HG02943 (cell line): Measurements from ENCODE around the gene RPS28.
"Not testable (repeated sequence)": the region's sequence is repeated elsewhere in the genome, so short reads cannot be mapped to it uniquely, and the experiment has no call there.

ENCODE experiments used
- ATAC-seq: cut with Tn5 transposase; IDR thresholded peaks from one replicate; pipeline ENCODE4 v1.9.1; 2021; ENCODE audit warnings: mild to moderate bottlenecking, low read depth, moderate library complexity; ENCODE audit not compliant: unreplicated experiment

Gene RPS28

GRCh38 chr19:8340341-8341096 is 19.2 kb downstream of the RPS28 start:
- no peak for ATAC-seq

GRCh38 chr19:8341504-8341903 is 20.2 kb downstream of the RPS28 start:
- not testable (repeated sequence) for ATAC-seq

GRCh38 chr19:8342316-8342683 is 21.0 kb downstream of the RPS28 start:
- no peak for ATAC-seq

GRCh38 chr19:8342684-8343482 is 21.6 kb downstream of the RPS28 start, which contains the start of gene KANK3:
Gene KANK3, minus strand, starts transcription at chr19:8343262. Its CDS starts 5,434 bp downstream, at chr19:8337828.
- ATAC-seq = no peak

GRCh38 chr19:8343483-8343844 is 22.2 kb downstream of the RPS28 start:
- ATAC-seq = no peak

- not testable (repeated sequence) for ATAC-seq
Observed at GRCh38 chr19:8349629-8350372, 28.5 kb downstream of the RPS28 start.

- ATAC-seq = no peak
Observed at GRCh38 chr19:8352134-8352827, 31.0 kb downstream of the RPS28 start.

GRCh38 chr19:8352845-8353244 is 31.5 kb downstream of the RPS28 start:
- not testable (repeated sequence) for ATAC-seq

DNA sequence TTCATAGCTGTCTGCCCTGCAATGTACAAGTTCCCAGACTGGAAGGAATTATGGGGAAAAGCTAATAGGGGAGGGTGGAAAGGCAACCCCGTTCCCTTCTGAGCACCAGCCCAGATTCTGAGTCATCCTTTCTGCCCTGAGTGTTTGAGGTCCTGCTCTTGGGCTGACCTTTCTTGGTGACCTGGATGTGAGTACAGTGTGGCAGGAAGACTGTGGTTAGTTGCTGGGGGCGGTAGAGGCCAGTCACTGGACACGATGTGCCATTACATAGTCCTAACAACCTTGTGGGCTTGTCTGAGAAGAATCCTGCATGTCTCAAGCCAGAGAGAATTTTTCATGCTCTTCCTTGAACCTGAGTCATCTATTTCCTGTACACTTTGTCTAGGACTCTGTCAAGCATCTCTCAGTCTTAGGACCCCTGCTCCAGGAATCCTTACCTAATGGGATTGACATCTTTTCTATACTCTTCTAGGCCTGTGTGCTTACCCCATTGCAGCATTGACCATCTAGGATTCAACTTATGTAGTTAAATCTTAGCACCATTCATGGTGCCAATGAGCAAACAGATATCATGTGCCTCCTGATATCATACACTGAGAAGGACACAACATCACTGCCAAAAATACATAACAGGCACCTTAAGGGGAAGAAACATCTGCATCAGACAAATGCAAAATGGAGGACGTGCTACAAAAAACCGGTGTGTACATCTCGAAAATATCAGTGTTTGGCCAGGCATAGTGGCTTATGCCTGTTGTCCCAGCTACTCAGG is 34.5 kb downstream of the RPS28 start:
- no peak for ATAC-seq

DNA sequence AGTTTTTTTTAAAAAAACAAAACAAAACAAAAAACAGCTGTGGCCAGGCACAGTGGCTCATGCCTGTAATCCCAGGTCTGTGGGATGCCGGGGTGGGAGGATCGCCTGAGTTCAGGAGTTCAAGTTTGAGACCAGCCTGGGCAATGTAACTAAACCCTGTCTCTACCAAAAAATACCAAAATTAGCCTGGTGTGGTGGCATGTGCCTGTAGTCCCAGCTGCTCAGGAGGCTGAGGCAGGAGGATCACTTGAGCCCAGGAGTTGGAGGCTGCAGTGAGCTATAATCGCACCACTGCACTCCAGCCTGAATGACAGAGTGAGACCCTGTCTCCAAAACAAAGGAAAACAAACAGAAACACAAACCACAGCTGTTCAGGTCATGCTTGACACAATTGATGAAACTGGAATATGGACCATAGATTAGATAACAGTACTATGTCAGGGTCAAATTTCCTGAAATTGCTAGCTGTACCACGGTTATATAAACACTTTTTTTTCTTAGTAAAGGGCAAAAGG is 35.8 kb downstream of the RPS28 start:
- ATAC-seq = no peak

GRCh38 chr19:8358948-8359347 is 37.7 kb downstream of the RPS28 start:
- no peak for ATAC-seq

DNA sequence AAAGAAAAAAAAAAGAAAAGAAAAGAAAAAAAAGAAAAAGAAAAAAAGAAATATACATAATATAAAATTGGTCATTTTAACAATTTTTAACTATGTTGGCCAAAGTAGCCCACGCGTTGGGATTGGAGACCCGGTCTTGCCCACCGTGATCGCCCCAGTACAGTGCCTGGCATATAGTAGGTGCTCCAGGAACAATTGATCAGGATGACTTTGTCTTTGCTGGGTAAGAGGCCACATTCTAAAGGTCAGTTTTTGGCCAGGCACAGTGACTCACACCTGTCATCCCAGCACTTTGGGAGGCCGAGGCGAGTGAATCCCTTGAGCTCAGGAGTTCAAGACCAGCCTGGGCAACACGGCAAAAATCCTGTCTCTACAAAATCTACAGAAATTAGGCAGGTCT is 38.9 kb downstream of the RPS28 start:
- no peak for ATAC-seq

DNA sequence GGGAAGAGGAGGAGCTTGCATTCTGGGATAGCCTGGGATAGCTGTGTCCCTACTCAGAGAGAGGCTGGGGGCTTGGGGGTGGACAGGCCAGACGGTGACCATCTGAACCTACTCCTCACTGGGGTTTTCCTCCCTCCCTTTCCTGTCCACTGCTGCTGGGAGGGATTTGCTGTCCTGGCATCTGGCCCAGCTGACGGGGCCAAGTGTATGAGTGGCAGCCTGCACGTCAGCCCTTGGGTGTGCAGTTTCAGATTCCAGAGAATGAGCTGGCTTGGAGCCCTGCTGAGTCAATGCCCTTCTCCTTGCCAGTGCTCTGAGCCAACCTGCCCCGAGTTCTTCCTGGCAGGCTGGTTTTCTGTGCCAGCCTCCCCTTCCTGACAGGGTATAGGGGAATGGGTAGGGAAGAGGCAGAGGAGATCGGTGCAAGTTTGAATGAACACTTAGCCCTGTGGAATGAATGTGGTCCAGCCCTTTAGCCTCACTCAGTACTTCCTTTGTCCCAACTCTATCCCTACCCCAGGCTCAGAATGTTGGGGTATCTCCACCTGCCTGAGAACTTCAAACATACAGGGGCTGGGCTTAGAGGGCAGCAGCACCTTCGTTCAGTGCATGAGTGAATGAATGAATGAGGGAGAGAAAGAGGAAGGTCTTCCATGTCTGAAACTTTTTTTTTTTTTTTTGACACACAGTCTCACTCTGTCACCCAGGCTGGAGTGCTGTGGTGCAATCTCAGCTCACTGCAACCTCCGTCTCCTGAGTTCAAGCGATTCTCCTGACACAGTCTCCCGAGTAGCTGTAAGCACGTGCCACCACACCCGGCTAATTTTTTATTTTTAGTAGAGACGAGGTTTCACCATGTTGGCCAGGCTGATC is 40.9 kb downstream of the RPS28 start:
- no peak for ATAC-seq

- ATAC-seq = no peak
Observed at GRCh38 chr19:8363803-8364771, 42.8 kb downstream of the RPS28 start, which contains the start of gene ANGPTL4. Gene ANGPTL4, plus strand, starts transcription at chr19:8364155. Its CDS starts 167 bp downstream, at chr19:8364322.

DNA sequence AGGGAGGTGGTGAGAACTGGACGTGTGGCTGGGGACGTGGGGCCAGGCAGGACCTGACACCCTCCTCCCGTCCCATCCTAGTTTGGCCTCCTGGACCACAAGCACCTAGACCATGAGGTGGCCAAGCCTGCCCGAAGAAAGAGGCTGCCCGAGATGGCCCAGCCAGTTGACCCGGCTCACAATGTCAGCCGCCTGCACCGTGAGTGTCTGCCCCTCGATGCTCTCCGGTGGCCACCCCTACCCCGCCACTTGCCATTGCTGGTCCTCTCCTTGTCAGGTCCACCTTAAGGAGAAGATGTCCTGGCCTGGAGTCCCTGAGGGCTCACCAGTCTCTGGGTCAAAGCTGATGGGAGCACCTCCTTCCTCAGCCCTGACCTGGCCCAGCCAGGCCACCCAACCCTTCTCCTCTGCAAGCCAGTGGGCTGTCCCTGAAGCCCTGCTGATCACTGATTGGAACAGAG is 44.9 kb downstream of the RPS28 start:
- ATAC-seq = no peak

GRCh38 chr19:8366961-8367326 is 45.6 kb downstream of the RPS28 start:
- no peak for ATAC-seq

DNA sequence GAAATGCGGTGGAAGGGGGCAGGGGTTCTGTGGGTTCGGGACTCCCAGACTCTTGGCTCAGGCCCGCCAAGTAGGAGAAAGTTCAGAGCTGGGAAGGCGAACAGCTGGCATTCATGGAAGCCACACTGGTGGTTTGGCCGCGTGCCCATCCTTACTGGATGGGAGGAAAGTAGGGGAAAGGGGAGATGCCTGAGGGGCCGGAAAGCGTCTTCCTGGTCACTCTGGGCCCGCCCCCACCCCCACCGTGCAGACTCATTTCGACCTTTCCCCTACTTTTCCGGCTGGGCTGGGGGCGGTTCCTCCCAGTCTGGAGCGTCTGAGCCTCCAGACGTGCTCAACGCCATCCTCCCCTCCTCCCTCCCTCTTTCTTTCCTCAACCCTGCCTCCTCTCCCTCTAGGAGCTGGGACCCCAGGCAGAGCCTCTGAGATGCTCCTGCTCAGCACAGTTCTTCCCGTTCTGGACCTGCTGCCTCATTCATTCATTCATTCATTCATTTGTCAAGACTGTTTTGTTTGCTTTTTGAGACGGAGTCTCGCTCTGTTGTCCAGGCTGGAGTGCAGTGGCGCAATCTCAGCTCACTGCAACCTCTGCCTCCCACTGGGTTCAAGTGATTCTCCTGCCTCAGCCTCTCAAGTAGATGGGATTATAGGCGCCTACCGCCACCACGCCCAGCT is 46.2 kb downstream of the RPS28 start:
- no peak for ATAC-seq
